GM23338 (cell line): Measurements from ENCODE around the gene PARD3. TPM values are rescaled to one million over a fixed set of nuclear protein-coding genes. Genes with fewer than 3 reads are reported as not detected.

Experiments
- ATAC-seq: fragments of 200-7000 bp; cut with Tn5 transposase; 3 replicates; pipeline ENCODE4 v1.9.1; 2020
- DNase-seq: peaks from one replicate; pipeline ENCODE4 v3.0.0-alpha.2; 2015; ENCODE audit warnings: low spot score
- H2AFZ ChIP-seq: fragments of 200-600 bp; sonication (generic); 2 replicates; pipeline ENCODE4 v1.8.0; 2016; ENCODE audit warnings: antibody characterized with exemption, mild to moderate bottlenecking, moderate library complexity
- H3F3A ChIP-seq: fragments of 200-600 bp; sonication (generic); replicated peaks from 2 replicates; pipeline ENCODE4 v1.8.0; 2017; ENCODE audit warnings: antibody characterized with exemption, mixed run types, low read depth
- H3K27ac ChIP-seq: fragments of 200-600 bp; sonication (generic); 2 replicates; pipeline ENCODE4 v1.6.1; 2016; ENCODE audit warnings: low read depth
- H3K27me3 ChIP-seq: fragments of 200-600 bp; sonication (generic); 2 replicates; pipeline ENCODE4 v1.8.0; 2016; ENCODE audit warnings: mild to moderate bottlenecking, mixed run types, moderate library complexity; ENCODE audit not compliant: insufficient read depth
- H3K36me3 ChIP-seq: fragments of 200-600 bp; sonication (generic); 2 replicates; pipeline ENCODE4 v1.8.0; 2016; ENCODE audit warnings: mild to moderate bottlenecking; ENCODE audit not compliant: insufficient read depth
- H3K4me1 ChIP-seq: fragments of 200-600 bp; sonication (generic); 2 replicates; pipeline ENCODE4 v1.8.0; 2016; ENCODE audit warnings: mild to moderate bottlenecking, moderate library complexity; ENCODE audit not compliant: insufficient read depth
- H3K4me2 ChIP-seq: fragments of 200-600 bp; sonication (generic); 2 replicates; pipeline ENCODE4 v1.7.1; 2017; ENCODE audit warnings: mixed run types
- H3K4me3 ChIP-seq: fragments of 200-600 bp; sonication (generic); 2 replicates; pipeline ENCODE4 v1.6.1; 2016; ENCODE audit warnings: mixed run types
- H3K79me2 ChIP-seq: fragments of 200-600 bp; sonication (generic); replicated peaks from 2 replicates; pipeline ENCODE4 v1.8.0; 2017; ENCODE audit warnings: mild to moderate bottlenecking; ENCODE audit not compliant: insufficient read depth
- H3K9me2 ChIP-seq: fragments of 200-600 bp; sonication (generic); 2 replicates; pipeline ENCODE4 v1.8.0; 2017; ENCODE audit not compliant: insufficient read depth
- H4K20me1 ChIP-seq: fragments of 200-600 bp; sonication (generic); replicated peaks from 2 replicates; pipeline ENCODE4 v1.8.0; 2017; ENCODE audit warnings: mild to moderate bottlenecking; ENCODE audit not compliant: insufficient read depth
- H3K27ac Mint-ChIP-seq: 2 replicates; pipeline ENCODE4 v1.8.0; 2020; ENCODE audit warnings: inconsistent platforms, mild to moderate bottlenecking, moderate library complexity, mixed read lengths
- H3K27me3 Mint-ChIP-seq: 3 replicates; pipeline ENCODE4 v1.8.0; 2022; ENCODE audit warnings: low read depth, mild to moderate bottlenecking, moderate library complexity, mixed read lengths, inconsistent platforms; ENCODE audit not compliant: insufficient read depth, poor library complexity
- H3K36me3 Mint-ChIP-seq: 3 replicates; pipeline ENCODE4 v1.8.0; 2021; ENCODE audit warnings: low read depth, mild to moderate bottlenecking, inconsistent platforms, moderate library complexity, mixed read lengths
- H3K4me1 Mint-ChIP-seq: 3 replicates; pipeline ENCODE4 v1.8.0; 2020; ENCODE audit warnings: mild to moderate bottlenecking, inconsistent platforms, mixed read lengths
- H3K4me3 Mint-ChIP-seq: 3 replicates; pipeline ENCODE4 v1.8.0; 2021; ENCODE audit warnings: moderate library complexity, mild to moderate bottlenecking, inconsistent platforms, mixed read lengths
- H3K9me3 Mint-ChIP-seq: 3 replicates; pipeline ENCODE4 v1.8.0; 2020; ENCODE audit warnings: moderate library complexity, mild to moderate bottlenecking, inconsistent platforms, mixed read lengths
- CREB1 ChIP-seq: fragments of 250-450 bp; sonication (Bioruptor Pico); IDR thresholded peaks from 2 replicates; pipeline ENCODE4 v1.5.0; 2020; ENCODE audit warnings: low read depth, mild to moderate bottlenecking, moderate library complexity
- EZH2 ChIP-seq: fragments of 200-600 bp; sonication (generic); IDR thresholded peaks from one replicate; pipeline ENCODE4 v1.8.0; 2017; ENCODE audit warnings: antibody characterized with exemption, mild to moderate bottlenecking, low read depth; ENCODE audit not compliant: unreplicated experiment
- EZH2phosphoT487 ChIP-seq: fragments of 200-600 bp; sonication (generic); IDR thresholded peaks from one replicate; pipeline ENCODE4 v1.8.1; 2018; ENCODE audit warnings: antibody characterized with exemption; ENCODE audit not compliant: unreplicated experiment
- JUNB ChIP-seq: IDR thresholded peaks from one replicate; pipeline ENCODE4 v1.6.1; 2016; ENCODE audit warnings: antibody characterized with exemption; ENCODE audit not compliant: unreplicated experiment
- NANOG ChIP-seq: IDR thresholded peaks from 2 replicates; pipeline ENCODE4 v1.6.1; 2016; ENCODE audit warnings: antibody characterized with exemption, borderline replicate concordance
- POLR2AphosphoS5 ChIP-seq: IDR thresholded peaks from 2 replicates; pipeline ENCODE4 v1.6.1; 2016; ENCODE audit warnings: antibody characterized with exemption, low read depth
- STAT1 ChIP-seq: IDR thresholded peaks from one replicate; pipeline ENCODE4 v1.6.1; 2016; ENCODE audit warnings: antibody characterized with exemption; ENCODE audit not compliant: unreplicated experiment
- ZNF114 ChIP-seq: fragments of 250-450 bp; sonication (Bioruptor Pico); IDR thresholded peaks from 2 replicates; pipeline ENCODE4 v1.5.0; 2020; ENCODE audit warnings: mild to moderate bottlenecking, moderate library complexity
- ZNF331 ChIP-seq: fragments of 250-450 bp; sonication (Bioruptor Pico); IDR thresholded peaks from 2 replicates; pipeline ENCODE4 v1.5.0; 2020; ENCODE audit warnings: low read depth, mild to moderate bottlenecking, moderate library complexity
- polyA plus RNA-seq: library from polyadenylated mRNA; unstranded; fragments of >200 nt; fragmentation: Nextera tagmentation; extraction: Ambion mirVana; gene quantifications from 2 replicates; pipeline ENCODE4 v1.2.1, GENCODE V29; 2016
- total RNA-seq: library from RNA; depleted of rRNA; stranded (reverse); fragments of >200 nt; shearing (Covaris generic); gene quantifications from 2 replicates; pipeline ENCODE4 v1.2.3, GENCODE V29; 2014
- TF ChIP-seq, protein P1 (sequence below): fragments of 250-450 bp; sonication (Bioruptor Pico); IDR thresholded peaks from 2 replicates; pipeline ENCODE4 v1.5.0; 2020; ENCODE audit warnings: mild to moderate bottlenecking, moderate library complexity
- TF ChIP-seq, protein P2 (sequence below): IDR thresholded peaks from 2 replicates; pipeline ENCODE4 v1.6.1; 2016; ENCODE audit warnings: antibody characterized with exemption
- TF ChIP-seq, protein P3 (sequence below), 2 experiments: fragments of 200-600 bp in 1 of 2; sonication (generic) in 1 of 2; conservative IDR thresholded peaks; 2 replicates each; pipeline versions ENCODE4 v1.5.1 to v1.6.1; 2016 to 2017; ENCODE audit warnings: antibody characterized with exemption in 2 of 2, low read depth in 2 of 2, mild to moderate bottlenecking in 2 of 2, moderate library complexity in 1 of 2
- TF ChIP-seq, protein P4 (sequence below): IDR thresholded peaks from one replicate; pipeline ENCODE4 v1.6.1; 2018; ENCODE audit warnings: antibody characterized with exemption; ENCODE audit not compliant: unreplicated experiment

PARD3 gene
- total and polyA plus RNA-seq, 2 experiments from 2014 or later, result 30.2 to 51.4 TPM

DNA sequence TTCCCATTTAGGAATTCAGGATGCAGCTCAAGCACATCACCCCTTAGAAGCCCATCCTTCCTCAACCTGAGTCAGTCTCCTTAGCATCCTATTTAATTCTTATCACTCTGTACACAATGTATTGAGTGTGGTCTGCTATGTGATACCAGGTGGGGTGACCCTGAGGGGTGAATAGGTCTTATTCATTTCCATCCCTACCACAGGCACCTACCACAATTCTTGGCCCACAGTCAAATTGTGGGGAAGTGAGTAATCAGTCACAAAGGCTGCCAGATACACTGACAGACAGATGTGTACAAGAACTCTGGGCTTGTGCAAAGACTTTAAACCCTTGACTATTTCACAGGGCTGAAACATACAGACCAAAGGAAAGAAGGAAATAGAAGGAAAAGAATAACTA, 560.5 kb downstream of the PARD3 start:
- no peak overlapping the region for H2AFZ ChIP-seq
- no peak overlapping the region for H3K27ac ChIP-seq
- Mint-ChIP-seq H3K4me1 (peaks cover 37% of the 10 kb centered on the region), H3K27ac (peak overlapping the region; percentile 66; the same call in 1 of the 2 replicates), H3K9me3 (peaks cover 5% of the 10 kb centered on the region; the same call in 2 of the 3 replicates), H3K36me3 (peaks cover 11% of the 10 kb centered on the region; the same call in 2 of the 3 replicates), H3K27me3 (peaks cover 4% of the 10 kb centered on the region), H3K4me3 (no peak overlapping the region)
- H3K79me2 ChIP-seq, result no peaks in the 10 kb centered on the region
- H3K9me2 ChIP-seq, result no peaks in the 10 kb centered on the region
- H3K27me3 ChIP-seq, result no peaks in the 10 kb centered on the region
- no peak for DNase-seq
- no peaks in the 10 kb centered on the region for H3F3A ChIP-seq
- no peaks in the 10 kb centered on the region for H4K20me1 ChIP-seq
- 0 out of 2 replicates have a peak overlapping the region, but pooled peaks have one; percentile 27 for H3K4me2 ChIP-seq
- no peak overlapping the region for H3K4me3 ChIP-seq
- no peak for ATAC-seq
- H3K4me1 ChIP-seq, result peaks cover 29% of the 10 kb centered on the region
- TF ChIP-seq, protein P1, sequence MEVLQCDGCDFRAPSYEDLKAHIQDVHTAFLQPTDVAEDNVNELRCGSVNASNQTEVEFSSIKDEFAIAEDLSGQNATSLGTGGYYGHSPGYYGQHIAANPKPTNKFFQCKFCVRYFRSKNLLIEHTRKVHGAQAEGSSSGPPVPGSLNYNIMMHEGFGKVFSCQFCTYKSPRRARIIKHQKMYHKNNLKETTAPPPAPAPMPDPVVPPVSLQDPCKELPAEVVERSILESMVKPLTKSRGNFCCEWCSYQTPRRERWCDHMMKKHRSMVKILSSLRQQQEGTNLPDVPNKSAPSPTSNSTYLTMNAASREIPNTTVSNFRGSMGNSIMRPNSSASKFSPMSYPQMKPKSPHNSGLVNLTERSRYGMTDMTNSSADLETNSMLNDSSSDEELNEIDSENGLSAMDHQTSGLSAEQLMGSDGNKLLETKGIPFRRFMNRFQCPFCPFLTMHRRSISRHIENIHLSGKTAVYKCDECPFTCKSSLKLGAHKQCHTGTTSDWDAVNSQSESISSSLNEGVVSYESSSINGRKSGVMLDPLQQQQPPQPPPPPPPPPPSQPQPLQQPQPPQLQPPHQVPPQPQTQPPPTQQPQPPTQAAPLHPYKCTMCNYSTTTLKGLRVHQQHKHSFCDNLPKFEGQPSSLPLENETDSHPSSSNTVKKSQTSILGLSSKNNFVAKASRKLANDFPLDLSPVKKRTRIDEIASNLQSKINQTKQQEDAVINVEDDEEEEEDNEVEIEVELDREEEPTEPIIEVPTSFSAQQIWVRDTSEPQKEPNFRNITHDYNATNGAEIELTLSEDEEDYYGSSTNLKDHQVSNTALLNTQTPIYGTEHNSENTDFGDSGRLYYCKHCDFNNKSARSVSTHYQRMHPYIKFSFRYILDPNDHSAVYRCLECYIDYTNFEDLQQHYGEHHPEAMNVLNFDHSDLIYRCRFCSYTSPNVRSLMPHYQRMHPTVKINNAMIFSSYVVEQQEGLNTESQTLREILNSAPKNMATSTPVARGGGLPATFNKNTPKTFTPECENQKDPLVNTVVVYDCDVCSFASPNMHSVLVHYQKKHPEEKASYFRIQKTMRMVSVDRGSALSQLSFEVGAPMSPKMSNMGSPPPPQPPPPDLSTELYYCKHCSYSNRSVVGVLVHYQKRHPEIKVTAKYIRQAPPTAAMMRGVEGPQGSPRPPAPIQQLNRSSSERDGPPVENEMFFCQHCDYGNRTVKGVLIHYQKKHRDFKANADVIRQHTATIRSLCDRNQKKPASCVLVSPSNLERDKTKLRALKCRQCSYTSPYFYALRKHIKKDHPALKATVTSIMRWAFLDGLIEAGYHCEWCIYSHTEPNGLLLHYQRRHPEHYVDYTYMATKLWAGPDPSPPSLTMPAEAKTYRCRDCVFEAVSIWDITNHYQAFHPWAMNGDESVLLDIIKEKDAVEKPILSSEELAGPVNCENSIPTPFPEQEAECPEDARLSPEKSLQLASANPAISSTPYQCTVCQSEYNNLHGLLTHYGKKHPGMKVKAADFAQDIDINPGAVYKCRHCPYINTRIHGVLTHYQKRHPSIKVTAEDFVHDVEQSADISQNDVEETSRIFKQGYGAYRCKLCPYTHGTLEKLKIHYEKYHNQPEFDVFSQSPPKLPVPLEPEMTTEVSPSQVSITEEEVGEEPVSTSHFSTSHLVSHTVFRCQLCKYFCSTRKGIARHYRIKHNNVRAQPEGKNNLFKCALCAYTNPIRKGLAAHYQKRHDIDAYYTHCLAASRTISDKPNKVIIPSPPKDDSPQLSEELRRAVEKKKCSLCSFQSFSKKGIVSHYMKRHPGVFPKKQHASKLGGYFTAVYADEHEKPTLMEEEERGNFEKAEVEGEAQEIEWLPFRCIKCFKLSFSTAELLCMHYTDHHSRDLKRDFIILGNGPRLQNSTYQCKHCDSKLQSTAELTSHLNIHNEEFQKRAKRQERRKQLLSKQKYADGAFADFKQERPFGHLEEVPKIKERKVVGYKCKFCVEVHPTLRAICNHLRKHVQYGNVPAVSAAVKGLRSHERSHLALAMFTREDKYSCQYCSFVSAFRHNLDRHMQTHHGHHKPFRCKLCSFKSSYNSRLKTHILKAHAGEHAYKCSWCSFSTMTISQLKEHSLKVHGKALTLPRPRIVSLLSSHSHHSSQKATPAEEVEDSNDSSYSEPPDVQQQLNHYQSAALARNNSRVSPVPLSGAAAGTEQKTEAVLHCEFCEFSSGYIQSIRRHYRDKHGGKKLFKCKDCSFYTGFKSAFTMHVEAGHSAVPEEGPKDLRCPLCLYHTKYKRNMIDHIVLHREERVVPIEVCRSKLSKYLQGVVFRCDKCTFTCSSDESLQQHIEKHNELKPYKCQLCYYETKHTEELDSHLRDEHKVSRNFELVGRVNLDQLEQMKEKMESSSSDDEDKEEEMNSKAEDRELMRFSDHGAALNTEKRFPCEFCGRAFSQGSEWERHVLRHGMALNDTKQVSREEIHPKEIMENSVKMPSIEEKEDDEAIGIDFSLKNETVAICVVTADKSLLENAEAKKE (CRISPR knock-in tag), result no peak
- TF ChIP-seq, protein P2, sequence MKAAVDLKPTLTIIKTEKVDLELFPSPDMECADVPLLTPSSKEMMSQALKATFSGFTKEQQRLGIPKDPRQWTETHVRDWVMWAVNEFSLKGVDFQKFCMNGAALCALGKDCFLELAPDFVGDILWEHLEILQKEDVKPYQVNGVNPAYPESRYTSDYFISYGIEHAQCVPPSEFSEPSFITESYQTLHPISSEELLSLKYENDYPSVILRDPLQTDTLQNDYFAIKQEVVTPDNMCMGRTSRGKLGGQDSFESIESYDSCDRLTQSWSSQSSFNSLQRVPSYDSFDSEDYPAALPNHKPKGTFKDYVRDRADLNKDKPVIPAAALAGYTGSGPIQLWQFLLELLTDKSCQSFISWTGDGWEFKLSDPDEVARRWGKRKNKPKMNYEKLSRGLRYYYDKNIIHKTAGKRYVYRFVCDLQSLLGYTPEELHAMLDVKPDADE, result no peak
- TF ChIP-seq, protein P3, sequence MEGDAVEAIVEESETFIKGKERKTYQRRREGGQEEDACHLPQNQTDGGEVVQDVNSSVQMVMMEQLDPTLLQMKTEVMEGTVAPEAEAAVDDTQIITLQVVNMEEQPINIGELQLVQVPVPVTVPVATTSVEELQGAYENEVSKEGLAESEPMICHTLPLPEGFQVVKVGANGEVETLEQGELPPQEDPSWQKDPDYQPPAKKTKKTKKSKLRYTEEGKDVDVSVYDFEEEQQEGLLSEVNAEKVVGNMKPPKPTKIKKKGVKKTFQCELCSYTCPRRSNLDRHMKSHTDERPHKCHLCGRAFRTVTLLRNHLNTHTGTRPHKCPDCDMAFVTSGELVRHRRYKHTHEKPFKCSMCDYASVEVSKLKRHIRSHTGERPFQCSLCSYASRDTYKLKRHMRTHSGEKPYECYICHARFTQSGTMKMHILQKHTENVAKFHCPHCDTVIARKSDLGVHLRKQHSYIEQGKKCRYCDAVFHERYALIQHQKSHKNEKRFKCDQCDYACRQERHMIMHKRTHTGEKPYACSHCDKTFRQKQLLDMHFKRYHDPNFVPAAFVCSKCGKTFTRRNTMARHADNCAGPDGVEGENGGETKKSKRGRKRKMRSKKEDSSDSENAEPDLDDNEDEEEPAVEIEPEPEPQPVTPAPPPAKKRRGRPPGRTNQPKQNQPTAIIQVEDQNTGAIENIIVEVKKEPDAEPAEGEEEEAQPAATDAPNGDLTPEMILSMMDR (conservative IDR thresholded peaks at IDR 0.05; ENCODE audit: low read depth in 2 of 2), result no peak
- TF ChIP-seq POLR2AphosphoS5 (no peak), CREB1 (CRISPR knock-in tag) (no peak), STAT1 (no peak), ZNF331 (no peak), EZH2 (no peak), EZH2phosphoT487 (no peak), JUNB (no peak), ZNF114 (CRISPR knock-in tag) (no peak), NANOG (no peak)
- TF ChIP-seq, protein P4, sequence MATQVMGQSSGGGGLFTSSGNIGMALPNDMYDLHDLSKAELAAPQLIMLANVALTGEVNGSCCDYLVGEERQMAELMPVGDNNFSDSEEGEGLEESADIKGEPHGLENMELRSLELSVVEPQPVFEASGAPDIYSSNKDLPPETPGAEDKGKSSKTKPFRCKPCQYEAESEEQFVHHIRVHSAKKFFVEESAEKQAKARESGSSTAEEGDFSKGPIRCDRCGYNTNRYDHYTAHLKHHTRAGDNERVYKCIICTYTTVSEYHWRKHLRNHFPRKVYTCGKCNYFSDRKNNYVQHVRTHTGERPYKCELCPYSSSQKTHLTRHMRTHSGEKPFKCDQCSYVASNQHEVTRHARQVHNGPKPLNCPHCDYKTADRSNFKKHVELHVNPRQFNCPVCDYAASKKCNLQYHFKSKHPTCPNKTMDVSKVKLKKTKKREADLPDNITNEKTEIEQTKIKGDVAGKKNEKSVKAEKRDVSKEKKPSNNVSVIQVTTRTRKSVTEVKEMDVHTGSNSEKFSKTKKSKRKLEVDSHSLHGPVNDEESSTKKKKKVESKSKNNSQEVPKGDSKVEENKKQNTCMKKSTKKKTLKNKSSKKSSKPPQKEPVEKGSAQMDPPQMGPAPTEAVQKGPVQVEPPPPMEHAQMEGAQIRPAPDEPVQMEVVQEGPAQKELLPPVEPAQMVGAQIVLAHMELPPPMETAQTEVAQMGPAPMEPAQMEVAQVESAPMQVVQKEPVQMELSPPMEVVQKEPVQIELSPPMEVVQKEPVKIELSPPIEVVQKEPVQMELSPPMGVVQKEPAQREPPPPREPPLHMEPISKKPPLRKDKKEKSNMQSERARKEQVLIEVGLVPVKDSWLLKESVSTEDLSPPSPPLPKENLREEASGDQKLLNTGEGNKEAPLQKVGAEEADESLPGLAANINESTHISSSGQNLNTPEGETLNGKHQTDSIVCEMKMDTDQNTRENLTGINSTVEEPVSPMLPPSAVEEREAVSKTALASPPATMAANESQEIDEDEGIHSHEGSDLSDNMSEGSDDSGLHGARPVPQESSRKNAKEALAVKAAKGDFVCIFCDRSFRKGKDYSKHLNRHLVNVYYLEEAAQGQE, result no peak
- H3K36me3 ChIP-seq, result no peaks in the 10 kb centered on the region
